ENCODE measurements around the gene ACACA. TPM values are rescaled to one million over a fixed set of nuclear protein-coding genes. Genes with fewer than 3 reads are reported as not detected.

Gene ACACA
- polyA plus RNA-seq, 1 experiment = 57.9 TPM

DNA sequence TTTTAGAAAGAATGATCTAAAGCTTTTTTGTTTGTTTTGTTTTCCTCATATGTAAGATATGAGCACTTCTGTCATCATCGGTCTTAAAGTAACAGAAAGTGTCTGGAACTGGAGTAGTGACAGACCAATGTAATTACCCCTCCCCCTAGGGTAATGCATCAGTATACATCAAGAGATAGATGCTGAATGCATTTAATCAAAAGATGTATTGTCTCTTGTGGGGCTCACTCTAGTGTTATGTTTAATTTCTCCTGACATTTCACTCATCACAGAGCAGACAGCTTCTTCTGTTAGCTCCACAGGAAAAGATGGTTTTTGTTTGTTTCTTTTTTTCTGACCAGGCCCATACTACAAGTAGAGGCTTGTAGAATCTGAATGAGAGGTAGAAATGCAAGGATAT is 199.5 kb downstream of the ACACA start:
- ChIA-PET POLR2A (interaction anchor here (1.1 kb wide), 1 partner anchor 18 kb away, joined by 5 read pairs; no protein-coding TSS in a partner anchor), CTCF (interaction anchor here (1.1 kb wide), 1 partner anchor 33 kb away, joined by 3 read pairs; no protein-coding TSS in a partner anchor)
- H3K27me3 ChIP-seq (ENCODE audit: control insufficient read depth, insufficient read depth, low read length) = no peaks in the 10 kb centered on the region
- H3K27ac ChIP-seq (ENCODE audit: low read depth, low read length) = no peak overlapping the region
- TF ChIP-seq, protein P1, sequence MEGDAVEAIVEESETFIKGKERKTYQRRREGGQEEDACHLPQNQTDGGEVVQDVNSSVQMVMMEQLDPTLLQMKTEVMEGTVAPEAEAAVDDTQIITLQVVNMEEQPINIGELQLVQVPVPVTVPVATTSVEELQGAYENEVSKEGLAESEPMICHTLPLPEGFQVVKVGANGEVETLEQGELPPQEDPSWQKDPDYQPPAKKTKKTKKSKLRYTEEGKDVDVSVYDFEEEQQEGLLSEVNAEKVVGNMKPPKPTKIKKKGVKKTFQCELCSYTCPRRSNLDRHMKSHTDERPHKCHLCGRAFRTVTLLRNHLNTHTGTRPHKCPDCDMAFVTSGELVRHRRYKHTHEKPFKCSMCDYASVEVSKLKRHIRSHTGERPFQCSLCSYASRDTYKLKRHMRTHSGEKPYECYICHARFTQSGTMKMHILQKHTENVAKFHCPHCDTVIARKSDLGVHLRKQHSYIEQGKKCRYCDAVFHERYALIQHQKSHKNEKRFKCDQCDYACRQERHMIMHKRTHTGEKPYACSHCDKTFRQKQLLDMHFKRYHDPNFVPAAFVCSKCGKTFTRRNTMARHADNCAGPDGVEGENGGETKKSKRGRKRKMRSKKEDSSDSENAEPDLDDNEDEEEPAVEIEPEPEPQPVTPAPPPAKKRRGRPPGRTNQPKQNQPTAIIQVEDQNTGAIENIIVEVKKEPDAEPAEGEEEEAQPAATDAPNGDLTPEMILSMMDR (IDR thresholded peaks at IDR 0.05; ENCODE audit: low read depth, low read length) = no peak
- no peaks in the 10 kb centered on the region for H3K9me3 ChIP-seq (ENCODE audit: control insufficient read depth, insufficient read depth, low read length)
- DNase-seq (ENCODE audit: low read depth, low spot score) = no peak
- H3K4me3 ChIP-seq (ENCODE audit: low read depth, low read length) = no peak overlapping the region

DNA sequence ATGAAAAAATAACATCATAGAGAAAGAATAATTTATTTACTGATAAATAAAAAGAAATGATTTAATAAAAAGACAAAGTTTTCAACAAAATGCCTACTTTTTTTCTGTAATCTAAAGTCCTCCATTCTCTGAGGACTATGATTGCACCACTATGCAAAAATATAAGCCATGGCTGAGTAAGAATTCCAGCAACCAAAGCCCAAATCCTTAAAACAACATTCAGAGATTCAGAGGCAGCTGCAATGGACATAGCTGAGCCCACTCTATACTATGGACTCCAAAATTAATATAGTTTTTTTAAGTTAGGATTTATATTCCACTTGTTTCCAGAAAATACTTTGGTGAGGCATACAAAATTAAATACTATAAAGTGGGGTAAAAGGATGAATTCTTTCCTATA is 200.3 kb downstream of the ACACA start:
- no peak for DNase-seq (ENCODE audit: low read depth, low spot score)
- no peak overlapping the region for H3K4me3 ChIP-seq (ENCODE audit: low read depth, low read length)
- TF ChIP-seq, protein P1 (IDR thresholded peaks at IDR 0.05; ENCODE audit: low read depth, low read length) = no peak
- no peaks in the 10 kb centered on the region for H3K9me3 ChIP-seq (ENCODE audit: control insufficient read depth, insufficient read depth, low read length)
- H3K27me3 ChIP-seq (ENCODE audit: control insufficient read depth, insufficient read depth, low read length) = no peaks in the 10 kb centered on the region
- no peak overlapping the region for H3K27ac ChIP-seq (ENCODE audit: low read depth, low read length)
- CTCF ChIA-PET = interaction anchor here (1.1 kb wide), 1 partner anchor 32 kb away, joined by 3 read pairs; no protein-coding TSS in a partner anchor
- POLR2A ChIA-PET = no interaction called here

DNA sequence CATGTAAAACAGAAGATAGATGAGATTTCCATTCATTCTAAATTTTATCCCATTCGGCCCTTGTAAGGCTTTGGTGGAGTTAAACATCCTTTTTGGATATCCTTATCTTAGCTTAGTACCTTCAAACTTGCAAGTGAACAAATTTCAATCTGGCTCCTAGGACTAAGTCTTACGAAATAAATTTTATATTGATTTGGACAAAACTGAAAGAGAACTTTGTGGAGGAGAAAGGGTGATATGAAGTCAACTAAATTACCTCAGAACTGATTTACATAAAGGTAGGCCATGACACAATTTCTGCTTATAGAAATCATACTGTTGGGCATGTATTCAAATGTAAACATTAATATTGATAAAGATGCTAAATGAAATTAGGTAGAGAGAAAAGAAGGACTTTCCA is 206.1 kb downstream of the ACACA start:
- POLR2A ChIA-PET = no interaction called here
- no peak overlapping the region for H3K4me3 ChIP-seq (ENCODE audit: low read depth, low read length)
- no peak overlapping the region for H3K27ac ChIP-seq (ENCODE audit: low read depth, low read length)
- no peaks in the 10 kb centered on the region for H3K27me3 ChIP-seq (ENCODE audit: control insufficient read depth, insufficient read depth, low read length)
- H3K9me3 ChIP-seq (ENCODE audit: control insufficient read depth, insufficient read depth, low read length) = no peaks in the 10 kb centered on the region
- no peak for DNase-seq (ENCODE audit: low read depth, low spot score)
- CTCF ChIA-PET = no interaction called here
- TF ChIP-seq, protein P1 (IDR thresholded peaks at IDR 0.05; ENCODE audit: low read depth, low read length) = no peak

DNA sequence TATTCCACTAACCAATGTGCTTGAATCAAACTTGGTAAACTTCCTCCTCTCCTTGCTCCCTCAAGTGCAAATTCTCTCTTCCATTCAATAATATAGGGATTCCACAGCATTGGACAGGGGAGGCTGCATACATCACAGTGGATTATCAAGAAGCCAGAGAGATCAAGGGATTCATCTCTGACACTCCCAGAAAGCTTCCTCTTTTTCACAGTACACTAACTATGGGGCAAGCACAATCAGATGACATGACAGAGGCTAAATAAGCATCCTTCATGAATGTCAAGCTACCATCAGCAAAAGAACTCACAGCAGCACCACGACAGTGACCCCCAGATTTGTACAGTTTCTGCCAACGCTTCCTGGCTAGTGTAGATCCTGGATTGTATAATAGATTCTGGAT is 209.3 kb downstream of the ACACA start:
- TF ChIP-seq, protein P1 (IDR thresholded peaks at IDR 0.05; ENCODE audit: low read depth, low read length) = no peak
- Histone ChIP-seq H3K27me3 (ENCODE audit: control insufficient read depth, insufficient read depth, low read length) (no peaks in the 10 kb centered on the region), H3K4me3 (ENCODE audit: low read depth, low read length) (no peak overlapping the region), H3K27ac (ENCODE audit: low read depth, low read length) (no peak overlapping the region), H3K9me3 (ENCODE audit: control insufficient read depth, insufficient read depth, low read length) (no peaks in the 10 kb centered on the region)
- ChIA-PET CTCF (no interaction called here), POLR2A (no interaction called here)
- no peak for DNase-seq (ENCODE audit: low read depth, low spot score)

DNA sequence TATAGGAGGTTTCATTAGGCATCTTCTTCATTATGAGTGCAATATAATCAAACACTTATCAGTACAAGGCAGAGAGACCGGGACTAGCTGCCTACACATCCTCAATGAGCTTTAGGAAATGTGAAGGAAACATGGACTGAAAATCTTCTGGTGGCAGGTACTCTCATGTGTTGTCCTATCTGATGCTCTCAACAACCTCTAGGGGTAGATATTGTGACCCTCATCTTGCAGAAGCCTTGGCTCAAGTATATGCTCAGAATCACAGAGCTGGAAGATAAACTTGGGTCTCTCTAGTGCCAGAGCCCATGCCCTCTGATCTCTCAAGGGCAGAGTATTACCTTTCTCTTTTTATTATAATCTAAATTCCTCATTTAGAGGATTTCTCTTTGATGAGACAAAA is 212.4 kb downstream of the ACACA start:
- POLR2A ChIA-PET = no interaction called here

More for the DNA sequence above, 212.4 kb downstream of the ACACA start:
- Histone ChIP-seq H3K27ac (ENCODE audit: low read depth, low read length) (no peak overlapping the region), H3K4me3 (ENCODE audit: low read depth, low read length) (no peak overlapping the region), H3K27me3 (ENCODE audit: control insufficient read depth, insufficient read depth, low read length) (no peaks in the 10 kb centered on the region), H3K9me3 (ENCODE audit: control insufficient read depth, insufficient read depth, low read length) (no peaks in the 10 kb centered on the region)
- CTCF ChIA-PET = interaction anchor here (0.9 to 1.3 kb wide), 2 partner anchors 46 to 568 kb away, joined by 3 read pairs; no protein-coding TSS in a partner anchor
- TF ChIP-seq, protein P1 (IDR thresholded peaks at IDR 0.05; ENCODE audit: low read depth, low read length) = no peak
- no peak for DNase-seq (ENCODE audit: low read depth, low spot score)

Measured in AG04450 (cell line).